Epithelial cell of prostate (primary cell): ENCODE measurements around the gene ADGRG4.

Experiments used
- DNase-seq: peaks from one replicate; pipeline ENCODE4 v3.0.0-alpha.2; 2011; ENCODE audit warnings: low read depth, low spot score
- H3K27ac ChIP-seq: fragments of 450-650 bp; 2 replicates; pipeline ENCODE4 v1.5.1; 2017; ENCODE audit warnings: mild to moderate bottlenecking

ADGRG4 gene

GRCh38 chrX:136453114-136453513 is 152.4 kb downstream of the ADGRG4 start:
- no peak overlapping the region for H3K27ac ChIP-seq
- no peak for DNase-seq

- H3K27ac ChIP-seq, result no peak overlapping the region
- no peak for DNase-seq
These were observed 153.0 kb downstream of the ADGRG4 start for GRCh38 chrX:136453771-136454170.

- no peak for DNase-seq
- no peak overlapping the region for H3K27ac ChIP-seq
These were observed 155.4 kb downstream of the ADGRG4 start for GRCh38 chrX:136456133-136456532.

GRCh38 chrX:136457303-136457917 is 156.6 kb downstream of the ADGRG4 start:
- no peak for DNase-seq
- no peak overlapping the region for H3K27ac ChIP-seq

- DNase-seq, result no peak
- no peak overlapping the region for H3K27ac ChIP-seq
These were observed 163.8 kb downstream of the ADGRG4 start for GRCh38 chrX:136464589-136464988.
